ENCODE data around the gene DLG4.

Gene DLG4

DNA sequence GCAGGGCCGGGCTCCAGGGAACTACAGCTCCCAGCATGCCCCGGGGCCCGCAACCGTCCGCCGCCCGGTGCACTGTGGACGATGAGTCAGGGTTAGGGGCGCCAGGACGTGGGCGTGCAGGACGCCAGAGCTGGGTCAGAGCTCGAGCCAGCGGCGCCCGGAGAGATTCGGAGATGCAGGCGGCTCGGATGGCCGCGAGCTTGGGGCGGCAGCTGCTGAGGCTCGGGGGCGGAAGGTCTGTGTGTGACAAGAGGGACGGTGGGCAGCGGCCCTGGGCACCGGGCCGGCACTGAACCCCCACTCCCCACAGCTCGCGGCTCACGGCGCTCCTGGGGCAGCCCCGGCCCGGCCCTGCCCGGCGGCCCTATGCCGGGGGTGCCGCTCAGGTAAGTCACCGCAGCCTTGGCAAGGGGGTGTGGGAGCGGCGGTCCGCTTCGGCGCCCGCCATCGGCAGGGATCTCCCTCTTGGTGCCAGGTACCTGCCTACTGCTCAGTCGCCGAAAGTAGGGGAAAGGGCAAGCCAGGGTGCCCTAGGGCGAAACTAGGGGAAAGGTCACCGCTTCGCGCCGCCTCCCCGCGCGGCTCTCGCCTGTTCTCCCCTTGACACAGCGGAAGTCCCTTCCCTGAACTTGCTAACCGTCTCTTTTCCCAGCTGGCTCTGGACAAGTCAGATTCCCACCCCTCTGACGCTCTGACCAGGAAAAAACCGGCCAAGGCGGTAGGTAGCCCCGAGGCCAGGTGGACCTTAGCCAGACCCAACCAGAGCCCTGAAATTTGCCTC is at the start of gene DLG4, which contains the start of gene ACADVL:
Gene DLG4 (minus strand): TSS at position 25 of the 781 bp plus-strand sequence.
Gene ACADVL (plus strand): TSS at position 127 of the 781 bp plus-strand sequence. CDS start 47 bp downstream, at position 174.
- Histone ChIP-seq H3K4me1 (ENCODE audit: control insufficient read depth, low read depth, low read length) (peaks cover 39% of the 10 kb centered on the region), H3K9me3 (ENCODE audit: control insufficient read depth, low read depth, low read length) (no peaks in the 10 kb centered on the region), H3K4me3 (ENCODE audit: low read length) (peak within 1 kb of the TSS; percentile 92), H3K27me3 (ENCODE audit: control insufficient read depth, insufficient read depth, low read length) (no peaks in the 10 kb centered on the region), H3K36me3 (ENCODE audit: control insufficient read depth, low read depth, low read length) (peaks cover 28% of the 10 kb centered on the region), H3K27ac (ENCODE audit: low read length) (peak within 1 kb of the TSS; percentile 63), H3K9ac (ENCODE audit: low read length) (peak within 1 kb of the TSS; percentile 78)

GRCh38 chr17:7266784-7267183 is 47.1 kb upstream of the DLG4 start:
- peaks cover 3% of the 10 kb centered on the region for H3K4me1 ChIP-seq (ENCODE audit: control insufficient read depth, low read depth, low read length)
- no peak overlapping the region for H3K9ac ChIP-seq (ENCODE audit: low read length)
- H3K27me3 ChIP-seq (ENCODE audit: control insufficient read depth, insufficient read depth, low read length): peaks cover 22% of the 10 kb centered on the region
- H3K9me3 ChIP-seq (ENCODE audit: control insufficient read depth, low read depth, low read length): no peaks in the 10 kb centered on the region
- H3K4me3 ChIP-seq (ENCODE audit: low read length): no peak overlapping the region
- no peak overlapping the region for H3K27ac ChIP-seq (ENCODE audit: low read length)
- no peaks in the 10 kb centered on the region for H3K36me3 ChIP-seq (ENCODE audit: control insufficient read depth, low read depth, low read length)

DNA sequence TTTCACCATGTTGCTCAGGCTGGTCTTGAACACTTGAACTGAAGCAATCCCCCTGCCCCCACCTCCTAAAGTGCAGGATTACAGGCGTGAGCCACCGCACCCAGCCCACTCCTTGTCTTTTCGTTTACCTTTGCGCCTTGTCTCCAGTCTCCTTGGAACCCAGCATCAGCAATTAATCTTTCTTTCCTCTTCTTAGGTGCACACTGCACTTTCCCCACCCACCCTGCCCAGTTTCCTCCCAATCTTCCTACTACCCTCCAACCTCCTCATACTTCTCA is 44.1 kb upstream of the DLG4 start:
- Histone ChIP-seq H3K9ac (ENCODE audit: low read length) (peak overlapping the region; percentile 40), H3K36me3 (ENCODE audit: control insufficient read depth, low read depth, low read length) (peaks cover 9% of the 10 kb centered on the region), H3K4me3 (ENCODE audit: low read length) (peak overlapping the region; percentile 93), H3K4me1 (ENCODE audit: control insufficient read depth, low read depth, low read length) (peaks cover 3% of the 10 kb centered on the region), H3K27ac (ENCODE audit: low read length) (peak overlapping the region; percentile 68), H3K9me3 (ENCODE audit: control insufficient read depth, low read depth, low read length) (no peaks in the 10 kb centered on the region), H3K27me3 (ENCODE audit: control insufficient read depth, insufficient read depth, low read length) (peaks cover 38% of the 10 kb centered on the region)

GRCh38 chr17:7262935-7263800 is 43.5 kb upstream of the DLG4 start:
- Histone ChIP-seq H3K9ac (ENCODE audit: low read length) (peak overlapping the region; percentile 95), H3K4me3 (ENCODE audit: low read length) (peak overlapping the region; percentile 93), H3K36me3 (ENCODE audit: control insufficient read depth, low read depth, low read length) (peaks cover 13% of the 10 kb centered on the region), H3K4me1 (ENCODE audit: control insufficient read depth, low read depth, low read length) (peaks cover 3% of the 10 kb centered on the region), H3K27me3 (ENCODE audit: control insufficient read depth, insufficient read depth, low read length) (peaks cover 38% of the 10 kb centered on the region), H3K9me3 (ENCODE audit: control insufficient read depth, low read depth, low read length) (no peaks in the 10 kb centered on the region), H3K27ac (ENCODE audit: low read length) (peak overlapping the region; percentile 70)

- H3K36me3 ChIP-seq (ENCODE audit: control insufficient read depth, low read depth, low read length): peaks cover 13% of the 10 kb centered on the region
- peaks cover 38% of the 10 kb centered on the region for H3K27me3 ChIP-seq (ENCODE audit: control insufficient read depth, insufficient read depth, low read length)
- peak within 1 kb of the TSS; percentile 75 for H3K27ac ChIP-seq (ENCODE audit: low read length)
- peak within 1 kb of the TSS; percentile 95 for H3K9ac ChIP-seq (ENCODE audit: low read length)
- H3K4me3 ChIP-seq (ENCODE audit: low read length): peak within 1 kb of the TSS; percentile 93
- H3K9me3 ChIP-seq (ENCODE audit: control insufficient read depth, low read depth, low read length): no peaks in the 10 kb centered on the region
- H3K4me1 ChIP-seq (ENCODE audit: control insufficient read depth, low read depth, low read length): peaks cover 3% of the 10 kb centered on the region
Observed at GRCh38 chr17:7262192-7262934, 42.7 kb upstream of the DLG4 start, which contains the start of gene CLDN7. CLDN7 (minus strand) TSS chr17:7262478; CDS start chr17:7262043, 435 bp downstream.

DNA sequence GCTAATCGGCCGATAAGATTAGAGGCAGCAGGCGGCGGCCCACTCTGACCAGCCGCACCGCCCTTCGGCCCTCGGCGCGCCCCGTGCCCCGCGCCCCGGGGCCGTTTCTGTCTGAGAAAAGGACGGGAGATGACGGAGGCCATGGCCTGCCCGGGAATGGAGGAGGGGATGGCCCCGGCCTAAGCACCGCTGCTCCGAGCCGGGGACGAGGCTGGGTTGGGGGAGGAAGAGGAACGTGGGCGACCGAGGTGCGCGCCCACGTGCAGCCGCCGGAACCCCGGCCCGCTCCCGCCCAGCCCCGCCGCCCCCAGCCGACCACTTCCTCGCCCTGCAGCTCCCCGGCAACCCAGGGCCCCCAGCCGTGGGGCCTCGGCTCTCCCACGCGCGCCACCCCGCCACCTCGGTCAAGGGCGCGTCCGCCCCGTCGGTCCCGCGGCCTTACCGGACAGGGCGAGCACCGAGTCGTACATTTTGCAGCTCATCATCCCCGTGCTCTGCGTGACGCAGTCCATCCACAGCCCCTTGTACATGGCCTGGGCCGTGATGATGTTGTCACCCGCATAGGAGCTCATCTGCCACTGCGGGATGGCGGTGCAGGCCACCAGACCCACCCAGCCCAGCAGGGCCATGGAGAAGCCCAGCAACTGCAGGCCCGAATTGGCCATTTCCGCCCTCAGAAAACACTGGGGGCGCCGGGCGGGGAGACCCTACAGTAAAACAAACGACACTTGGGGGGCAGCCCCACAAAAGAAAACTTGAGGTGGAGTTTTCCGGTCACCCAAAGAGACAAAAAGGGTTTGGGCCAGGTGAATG is 41.9 kb upstream of the DLG4 start:
- peak overlapping the region; percentile 75 for H3K27ac ChIP-seq (ENCODE audit: low read length)
- H3K27me3 ChIP-seq (ENCODE audit: control insufficient read depth, insufficient read depth, low read length): peaks cover 38% of the 10 kb centered on the region
- peaks cover 17% of the 10 kb centered on the region for H3K36me3 ChIP-seq (ENCODE audit: control insufficient read depth, low read depth, low read length)
- H3K4me3 ChIP-seq (ENCODE audit: low read length): peak overlapping the region; percentile 93
- peaks cover 3% of the 10 kb centered on the region for H3K4me1 ChIP-seq (ENCODE audit: control insufficient read depth, low read depth, low read length)
- peak overlapping the region; percentile 95 for H3K9ac ChIP-seq (ENCODE audit: low read length)
- H3K9me3 ChIP-seq (ENCODE audit: control insufficient read depth, low read depth, low read length): no peaks in the 10 kb centered on the region

GRCh38 chr17:7260651-7261378 is 41.2 kb upstream of the DLG4 start:
- H3K9ac ChIP-seq (ENCODE audit: low read length): peak overlapping the region; percentile 95

GRCh38 chr17:7260151-7260550 is 40.5 kb upstream of the DLG4 start:
- no peaks in the 10 kb centered on the region for H3K9me3 ChIP-seq (ENCODE audit: control insufficient read depth, low read depth, low read length)
- no peak overlapping the region for H3K27ac ChIP-seq (ENCODE audit: low read length)
- H3K27me3 ChIP-seq (ENCODE audit: control insufficient read depth, insufficient read depth, low read length): peaks cover 38% of the 10 kb centered on the region
- H3K9ac ChIP-seq (ENCODE audit: low read length): no peak overlapping the region
- H3K4me1 ChIP-seq (ENCODE audit: control insufficient read depth, low read depth, low read length): peaks cover 3% of the 10 kb centered on the region
- H3K4me3 ChIP-seq (ENCODE audit: low read length): peak overlapping the region; percentile 93
- peaks cover 17% of the 10 kb centered on the region for H3K36me3 ChIP-seq (ENCODE audit: control insufficient read depth, low read depth, low read length)

More at GRCh38 chr17:7260651-7261378, 41.2 kb upstream of the DLG4 start:
- Histone ChIP-seq H3K27me3 (ENCODE audit: control insufficient read depth, insufficient read depth, low read length) (peaks cover 38% of the 10 kb centered on the region), H3K36me3 (ENCODE audit: control insufficient read depth, low read depth, low read length) (peaks cover 17% of the 10 kb centered on the region), H3K27ac (ENCODE audit: low read length) (peak overlapping the region; percentile 71), H3K4me1 (ENCODE audit: control insufficient read depth, low read depth, low read length) (peaks cover 3% of the 10 kb centered on the region), H3K9me3 (ENCODE audit: control insufficient read depth, low read depth, low read length) (no peaks in the 10 kb centered on the region), H3K4me3 (ENCODE audit: low read length) (peak overlapping the region; percentile 93)

GRCh38 chr17:7259555-7259889 is 39.9 kb upstream of the DLG4 start:
- no peak overlapping the region for H3K27ac ChIP-seq (ENCODE audit: low read length)
- H3K9ac ChIP-seq (ENCODE audit: low read length): no peak overlapping the region
- peaks cover 23% of the 10 kb centered on the region for H3K36me3 ChIP-seq (ENCODE audit: control insufficient read depth, low read depth, low read length)
- H3K4me3 ChIP-seq (ENCODE audit: low read length): no peak overlapping the region
- H3K9me3 ChIP-seq (ENCODE audit: control insufficient read depth, low read depth, low read length): no peaks in the 10 kb centered on the region
- peaks cover 3% of the 10 kb centered on the region for H3K4me1 ChIP-seq (ENCODE audit: control insufficient read depth, low read depth, low read length)
- peaks cover 38% of the 10 kb centered on the region for H3K27me3 ChIP-seq (ENCODE audit: control insufficient read depth, insufficient read depth, low read length)

All from iPS-18a (cell line).